HEK293 (cell line): ENCODE data around the gene PPP2R2B.

Experiments
- ZNF670 ChIP-seq: fragments of 450-650 bp; formaldehyde crosslinking; IDR thresholded peaks from 2 replicates; pipeline ENCODE4 v1.5.1; 2016; ENCODE audit warnings: missing biosample characterization, missing genetic modification characterization, low read depth
- TF ChIP-seq, protein P1 (sequence below): fragments of 450-650 bp; formaldehyde crosslinking; IDR thresholded peaks from 2 replicates; pipeline ENCODE4 v1.5.1; 2016; ENCODE audit warnings: missing biosample characterization, missing genetic modification characterization, low read depth

DNA sequence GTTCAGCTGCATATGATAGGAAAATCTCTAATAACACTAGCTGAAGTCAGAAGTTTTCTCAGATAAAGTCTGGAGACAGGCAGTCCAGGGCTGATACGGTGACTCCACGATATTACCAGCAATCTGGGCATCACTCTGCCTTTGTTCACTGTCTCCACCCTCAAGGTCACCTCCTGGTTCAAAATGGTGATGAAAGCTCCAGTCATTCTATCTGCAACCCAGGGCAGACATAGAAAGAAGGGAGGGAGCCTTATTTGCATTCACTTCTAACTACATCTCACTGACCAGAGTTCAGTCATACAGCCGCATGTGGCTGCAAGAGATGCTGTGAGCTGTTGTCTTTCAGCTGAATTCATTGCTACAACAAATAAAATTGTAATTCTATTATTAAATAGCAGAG, 340.1 kb downstream of the PPP2R2B start:
- TF ChIP-seq, protein P1, sequence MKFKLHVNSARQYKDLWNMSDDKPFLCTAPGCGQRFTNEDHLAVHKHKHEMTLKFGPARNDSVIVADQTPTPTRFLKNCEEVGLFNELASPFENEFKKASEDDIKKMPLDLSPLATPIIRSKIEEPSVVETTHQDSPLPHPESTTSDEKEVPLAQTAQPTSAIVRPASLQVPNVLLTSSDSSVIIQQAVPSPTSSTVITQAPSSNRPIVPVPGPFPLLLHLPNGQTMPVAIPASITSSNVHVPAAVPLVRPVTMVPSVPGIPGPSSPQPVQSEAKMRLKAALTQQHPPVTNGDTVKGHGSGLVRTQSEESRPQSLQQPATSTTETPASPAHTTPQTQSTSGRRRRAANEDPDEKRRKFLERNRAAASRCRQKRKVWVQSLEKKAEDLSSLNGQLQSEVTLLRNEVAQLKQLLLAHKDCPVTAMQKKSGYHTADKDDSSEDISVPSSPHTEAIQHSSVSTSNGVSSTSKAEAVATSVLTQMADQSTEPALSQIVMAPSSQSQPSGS (tag by site-specific recombination) = no peak
- TF ChIP-seq ZNF670 (tag by site-specific recombination) = no peak
